Activated CD4-positive, alpha-beta T cell treated with anti-CD3 and anti-CD28 coated beads, Interleukin-2, amount 50 U/mL, for 1 hour (primary cell): Measurements from ENCODE around the gene CASP1.
A peak's percentile ranks its signal among the peaks of the same experiment; 100 is the strongest.
"Not testable (repeated sequence)": the region's sequence is repeated elsewhere in the genome, so short reads cannot be mapped to it uniquely, and the experiment has no call there.

Experiments used
- DNase-seq: peaks from one replicate; pipeline ENCODE4 v3.0.0-alpha.2; 2020

The CASP1 gene

GRCh38 chr11:105045676-105046296, 10.8 kb upstream of the CASP1 start:
- no peak for DNase-seq

- DNase-seq = peak; percentile 7
Observed at GRCh38 chr11:105044557-105045524, 9.9 kb upstream of the CASP1 start, which contains the start of gene CARD16. TSS of gene CARD16 (minus strand) at chr11:105045335. CDS start at chr11:105045297, 38 bp downstream.

- DNase-seq = no peak
Observed at GRCh38 chr11:105042178-105042577, 7.2 kb upstream of the CASP1 start.

GRCh38 chr11:105040703-105041102, 5.8 kb upstream of the CASP1 start:
- no peak for DNase-seq

GRCh38 chr11:105034388-105034787, 556 bp downstream of the CASP1 start:
- not testable (repeated sequence) for DNase-seq

GRCh38 chr11:105033781-105034180, 1.2 kb downstream of the CASP1 start:
- DNase-seq = no peak

- DNase-seq = no peak
Observed at GRCh38 chr11:105033343-105033742, 1.6 kb downstream of the CASP1 start.

- DNase-seq = no peak
Observed at GRCh38 chr11:105032495-105032894, 2.4 kb downstream of the CASP1 start.

GRCh38 chr11:105027678-105028077, 7.3 kb downstream of the CASP1 start:
- DNase-seq = no peak

GRCh38 chr11:105024394-105024793, 10.6 kb downstream of the CASP1 start:
- DNase-seq = no peak

GRCh38 chr11:105023003-105023402, 11.9 kb downstream of the CASP1 start, which contains the start of gene CASP5:
TSS of gene CASP5 (minus strand) at chr11:105023168. CDS start at chr11:105023136, 32 bp downstream.
- DNase-seq = no peak

GRCh38 chr11:105022527-105022926, 12.4 kb downstream of the CASP1 start:
- no peak for DNase-seq

- DNase-seq = no peak
Observed at GRCh38 chr11:105007463-105007862, 27.5 kb downstream of the CASP1 start.

- DNase-seq = no peak
Observed at GRCh38 chr11:105005451-105005845, 29.5 kb downstream of the CASP1 start.

GRCh38 chr11:105004021-105004420, 30.9 kb downstream of the CASP1 start:
- DNase-seq = no peak

GRCh38 chr11:105003151-105003550, 31.8 kb downstream of the CASP1 start:
- no peak for DNase-seq

GRCh38 chr11:105000797-105001196, 34.1 kb downstream of the CASP1 start:
- peak; percentile 42 for DNase-seq

GRCh38 chr11:105000167-105000566, 34.8 kb downstream of the CASP1 start:
- DNase-seq = no peak

GRCh38 chr11:104999721-105000120, 35.2 kb downstream of the CASP1 start:
- no peak for DNase-seq

GRCh38 chr11:104997288-104997687, 37.7 kb downstream of the CASP1 start:
- DNase-seq = no peak

GRCh38 chr11:104995001-104995408, 39.9 kb downstream of the CASP1 start:
- DNase-seq = no peak

GRCh38 chr11:104992781-104993180, 42.2 kb downstream of the CASP1 start:
- DNase-seq = no peak

- DNase-seq = no peak
Observed at GRCh38 chr11:104991994-104992393, 43.0 kb downstream of the CASP1 start.

GRCh38 chr11:104984808-104985207, 50.1 kb downstream of the CASP1 start:
- no peak for DNase-seq
